NCI-H526 (cell line): ENCODE results near the gene CTDP1.

Experiments used
- DNase-seq, 2 experiments: peaks; one replicate each; lab custom pipeline; 2025; lab: John Stamatoyannopoulos, UW

Gene CTDP1

GRCh38 chr18:79784965-79785770, 105.6 kb downstream of the CTDP1 start:
- DNase-seq = peak in 1 of 2 experiments; percentile 27

GRCh38 chr18:79785831-79786230, 106.2 kb downstream of the CTDP1 start:
- DNase-seq = no peak

GRCh38 chr18:79786304-79786703, 106.7 kb downstream of the CTDP1 start:
- DNase-seq = no peak

GRCh38 chr18:79786786-79787526, 107.4 kb downstream of the CTDP1 start:
- DNase-seq = no peak

GRCh38 chr18:79787527-79787864, 107.9 kb downstream of the CTDP1 start:
- DNase-seq = no peak

- DNase-seq = no peak
Measured at GRCh38 chr18:79787865-79788733, 108.5 kb downstream of the CTDP1 start.

- peak in 1 of 2 experiments; percentile 24 for DNase-seq
Measured at GRCh38 chr18:79788734-79789085, 109.1 kb downstream of the CTDP1 start.

GRCh38 chr18:79789091-79789891, 109.7 kb downstream of the CTDP1 start:
- no peak for DNase-seq

- DNase-seq = peak in 1 of 2 experiments; percentile 47
Measured at GRCh38 chr18:79789901-79790890, 110.6 kb downstream of the CTDP1 start.

- no peak for DNase-seq
Measured at GRCh38 chr18:79790996-79791972, 111.7 kb downstream of the CTDP1 start.

- no peak for DNase-seq
Measured at GRCh38 chr18:79792096-79792987, 112.7 kb downstream of the CTDP1 start.

- DNase-seq = no peak
Measured at GRCh38 chr18:79792988-79793355, 113.4 kb downstream of the CTDP1 start.

GRCh38 chr18:79794846-79795245, 115.2 kb downstream of the CTDP1 start:
- DNase-seq = no peak

GRCh38 chr18:79795446-79795845, 115.8 kb downstream of the CTDP1 start:
- DNase-seq = no peak

GRCh38 chr18:79796016-79796415, 116.4 kb downstream of the CTDP1 start:
- no peak for DNase-seq

- DNase-seq = peak; percentile 61 to 78
Measured at GRCh38 chr18:79796531-79797405, 117.2 kb downstream of the CTDP1 start.
